Mesendoderm (in vitro differentiated cells): ENCODE results near the gene CLINT1.

Source experiments
- DNase-seq: peaks from one replicate; pipeline ENCODE4 v3.0.0; 2013
- H2AK5ac ChIP-seq: 2 replicates; pipeline ENCODE4 v1.6.1; 2013; ENCODE audit warnings: low read length, inconsistent platforms
- H2BK120ac ChIP-seq: 2 replicates; pipeline ENCODE4 v1.6.1; 2013; ENCODE audit warnings: low read depth, mild to moderate bottlenecking, low read length, moderate library complexity, mixed read lengths
- H2BK15ac ChIP-seq: replicated peaks from 2 replicates; pipeline ENCODE4 v1.6.1; 2013; ENCODE audit warnings: low read depth, mild to moderate bottlenecking, moderate library complexity
- H2BK5ac ChIP-seq: 2 replicates; pipeline ENCODE4 v1.6.1; 2013; ENCODE audit warnings: low read length, inconsistent platforms
- H3K18ac ChIP-seq: 2 replicates; pipeline ENCODE4 v1.6.1; 2013; ENCODE audit warnings: mild to moderate bottlenecking, low read length, mixed read lengths
- H3K23ac ChIP-seq: one replicate; pipeline ENCODE4 v1.6.1; 2013; ENCODE audit warnings: low read length
- H3K27ac ChIP-seq: 2 replicates; pipeline ENCODE4 v1.5.1; 2013; ENCODE audit warnings: low read depth, mild to moderate bottlenecking, inconsistent platforms, low read length, moderate library complexity
- H3K27me3 ChIP-seq: 2 replicates; pipeline ENCODE4 v1.6.1; 2013; ENCODE audit warnings: low read length, control low read depth, mild to moderate bottlenecking, inconsistent platforms; ENCODE audit not compliant: insufficient read depth, poor library complexity
- H3K36me3 ChIP-seq: 2 replicates; pipeline ENCODE4 v1.6.1; 2013; ENCODE audit warnings: low read length, inconsistent platforms; ENCODE audit not compliant: control insufficient read depth, insufficient read depth
- H3K4ac ChIP-seq: one replicate; pipeline ENCODE4 v1.6.1; 2013; ENCODE audit warnings: low read depth, mild to moderate bottlenecking, low read length, moderate library complexity
- H3K4me1 ChIP-seq: 2 replicates; pipeline ENCODE4 v1.6.1; 2013; ENCODE audit warnings: low read depth, low read length, inconsistent platforms; ENCODE audit not compliant: control insufficient read depth
- H3K4me2 ChIP-seq: 2 replicates; pipeline ENCODE4 v1.6.1; 2013; ENCODE audit warnings: low read length
- H3K4me3 ChIP-seq: 2 replicates; pipeline ENCODE4 v1.5.1; 2013; ENCODE audit warnings: mild to moderate bottlenecking, low read length
- H3K56ac ChIP-seq: one replicate; pipeline ENCODE4 v1.6.1; 2013; ENCODE audit warnings: low read length
- H3K79me1 ChIP-seq: 2 replicates; pipeline ENCODE4 v1.6.1; 2013; ENCODE audit warnings: low read length, inconsistent platforms
- H3K79me2 ChIP-seq: 2 replicates; pipeline ENCODE4 v1.6.1; 2013; ENCODE audit warnings: mild to moderate bottlenecking, low read length; ENCODE audit not compliant: control insufficient read depth, insufficient read depth
- H3K9ac ChIP-seq: 2 replicates; pipeline ENCODE4 v1.6.1; 2013; ENCODE audit warnings: low read length, inconsistent platforms
- H4K5ac ChIP-seq: one replicate; pipeline ENCODE4 v1.6.1; 2013; ENCODE audit warnings: low read length
- H4K8ac ChIP-seq: one replicate; pipeline ENCODE4 v1.6.1; 2013; ENCODE audit warnings: low read depth, mild to moderate bottlenecking, control low read depth, low read length, moderate library complexity
- WGBS: extraction: QIAGEN DNeasy Blood & Tissue Kit; methylation state at CpG from one replicate; pipeline ENCODE4 v1.1.7; 2013; ENCODE audit warnings: low lambda C conversion rate, missing lambda C conversion rate; ENCODE audit not compliant: insufficient coverage; ENCODE audit errors: extremely low coverage; 5-methylcytosine and 5-hydroxymethylcytosine counted together

CLINT1 gene

DNA sequence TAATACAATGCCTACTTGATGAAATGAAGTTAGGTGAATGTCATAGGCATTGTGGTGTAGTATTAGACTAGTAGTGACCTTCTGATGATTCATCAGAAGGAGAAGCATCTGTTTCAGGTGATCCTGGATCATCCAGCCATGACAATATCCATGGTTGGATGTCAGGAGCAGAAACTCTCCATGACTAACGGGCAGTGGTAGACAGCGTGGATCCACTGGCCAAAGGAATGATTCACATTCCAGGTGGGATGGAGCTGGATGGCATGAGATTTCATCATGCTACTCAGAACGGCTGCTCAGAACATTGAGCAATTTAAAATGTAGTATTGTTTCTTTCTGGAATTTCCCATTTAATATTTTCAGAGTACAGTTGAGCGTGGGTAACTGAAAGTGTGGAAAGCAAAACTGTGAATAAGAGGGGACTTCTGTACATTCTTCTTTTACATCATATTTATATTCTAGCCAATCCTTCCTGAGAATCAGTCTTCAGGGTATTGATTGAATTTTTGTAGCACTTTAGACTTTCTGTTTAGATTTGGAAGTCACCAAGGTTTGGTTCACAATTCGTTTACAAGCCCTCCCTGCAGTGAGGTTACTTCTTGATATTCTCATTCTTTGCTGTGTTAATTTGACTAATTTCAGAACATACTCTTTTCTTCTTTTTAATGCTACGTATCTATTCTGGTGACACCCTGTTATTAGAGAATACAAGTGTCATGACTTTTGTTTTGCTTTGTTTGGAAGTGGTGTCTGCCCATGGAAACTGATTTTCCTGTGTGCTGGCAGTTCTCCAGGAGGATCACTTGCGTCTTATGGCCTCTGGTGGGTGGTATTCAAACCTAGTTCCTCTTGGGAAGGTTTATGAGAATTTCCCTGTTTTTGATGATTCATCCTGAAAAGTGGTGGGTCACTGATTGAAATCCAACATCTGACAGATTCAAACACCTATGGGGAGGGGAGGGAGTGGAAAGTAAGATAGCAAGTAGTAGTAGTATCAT lies 12.2 kb upstream of the CLINT1 start:
- Histone ChIP-seq H2AK5ac (no peak overlapping the region), H3K36me3 (no peaks in the 10 kb centered on the region), H3K18ac (no peak overlapping the region), H3K4me1 (no peaks in the 10 kb centered on the region), H3K27ac (no peak overlapping the region), H3K4ac (no peak overlapping the region), H3K56ac (no peak overlapping the region), H3K27me3 (no peaks in the 10 kb centered on the region), H4K5ac (no peak overlapping the region), H3K9ac (no peak overlapping the region), H3K79me2 (no peaks in the 10 kb centered on the region), H3K23ac (no peak overlapping the region), H4K8ac (no peak overlapping the region), H3K4me3 (no peak overlapping the region), H2BK5ac (no peak overlapping the region), H2BK15ac (no peak overlapping the region), H3K79me1 (no peaks in the 10 kb centered on the region), H2BK120ac (no peak overlapping the region), H3K4me2 (no peak overlapping the region)
- peak; percentile 45 for DNase-seq
- no CpG with 5 or more reads among the region's 7 CpGs for WGBS

- WGBS = no CpG with 5 or more reads among the region's 4 CpGs
- H2BK5ac ChIP-seq = no peak overlapping the region
- H3K36me3 ChIP-seq = no peaks in the 10 kb centered on the region
- H3K4ac ChIP-seq = no peak overlapping the region
- no peak overlapping the region for H2BK120ac ChIP-seq
- no peak overlapping the region for H3K18ac ChIP-seq
- no peak overlapping the region for H2BK15ac ChIP-seq
- no peak overlapping the region for H3K56ac ChIP-seq
- H3K4me1 ChIP-seq = no peaks in the 10 kb centered on the region
- no peak overlapping the region for H4K5ac ChIP-seq
- no peak for DNase-seq
- H2AK5ac ChIP-seq = no peak overlapping the region
- H3K23ac ChIP-seq = no peak overlapping the region
- no peak overlapping the region for H3K4me2 ChIP-seq
- no peak overlapping the region for H3K4me3 ChIP-seq
- no peak overlapping the region for H3K27ac ChIP-seq
- no peaks in the 10 kb centered on the region for H3K79me2 ChIP-seq
- no peaks in the 10 kb centered on the region for H3K79me1 ChIP-seq
- no peaks in the 10 kb centered on the region for H3K27me3 ChIP-seq
- H4K8ac ChIP-seq = no peak overlapping the region
- H3K9ac ChIP-seq = no peak overlapping the region
These were observed 8.9 kb upstream of the CLINT1 start for GRCh38 chr5:157867751-157868387.

- no peak overlapping the region for H3K27ac ChIP-seq
- H3K36me3 ChIP-seq = no peaks in the 10 kb centered on the region
- no peak overlapping the region for H3K4ac ChIP-seq
- no CpG with 5 or more reads among the region's 2 CpGs for WGBS
- no peak overlapping the region for H2BK15ac ChIP-seq
- H3K56ac ChIP-seq = no peak overlapping the region
- no peak overlapping the region for H2AK5ac ChIP-seq
- no peaks in the 10 kb centered on the region for H3K79me2 ChIP-seq
- no peaks in the 10 kb centered on the region for H3K79me1 ChIP-seq
- no peak for DNase-seq
- H3K9ac ChIP-seq = no peak overlapping the region
- no peak overlapping the region for H3K4me2 ChIP-seq
- H3K4me1 ChIP-seq = no peaks in the 10 kb centered on the region
- H3K27me3 ChIP-seq = no peaks in the 10 kb centered on the region
- no peak overlapping the region for H3K4me3 ChIP-seq
- H2BK120ac ChIP-seq = no peak overlapping the region
- no peak overlapping the region for H3K18ac ChIP-seq
- no peak overlapping the region for H4K8ac ChIP-seq
- no peak overlapping the region for H4K5ac ChIP-seq
- H3K23ac ChIP-seq = no peak overlapping the region
- H2BK5ac ChIP-seq = no peak overlapping the region
These were observed 7.6 kb upstream of the CLINT1 start for GRCh38 chr5:157866536-157866935.

GRCh38 chr5:157865781-157866180 lies 6.8 kb upstream of the CLINT1 start:
- Histone ChIP-seq H3K56ac (no peak overlapping the region), H3K4me3 (no peak overlapping the region), H3K4me1 (peaks cover 2% of the 10 kb centered on the region), H3K27me3 (no peaks in the 10 kb centered on the region), H2BK5ac (no peak overlapping the region), H3K23ac (no peak overlapping the region), H3K79me2 (no peaks in the 10 kb centered on the region), H4K8ac (no peak overlapping the region), H3K27ac (no peak overlapping the region), H2BK15ac (no peak overlapping the region), H2BK120ac (no peak overlapping the region), H3K9ac (no peak overlapping the region), H2AK5ac (no peak overlapping the region), H4K5ac (no peak overlapping the region), H3K4me2 (no peak overlapping the region), H3K4ac (no peak overlapping the region), H3K18ac (no peak overlapping the region), H3K36me3 (no peaks in the 10 kb centered on the region), H3K79me1 (no peaks in the 10 kb centered on the region)
- whole genome bisulfite sequencing = no CpG with 5 or more reads among the region's 4 CpGs
- no peak for DNase-seq

GRCh38 chr5:157864067-157864466 lies 5.1 kb upstream of the CLINT1 start:
- Histone ChIP-seq H3K4me3 (no peak overlapping the region), H3K79me1 (no peaks in the 10 kb centered on the region)

More at GRCh38 chr5:157864067-157864466, 5.1 kb upstream of the CLINT1 start:
- Histone ChIP-seq H3K27ac (no peak overlapping the region), H3K4me1 (peaks cover 2% of the 10 kb centered on the region), H2AK5ac (no peak overlapping the region), H2BK15ac (no peak overlapping the region), H3K4me2 (no peak overlapping the region), H3K18ac (no peak overlapping the region), H3K36me3 (no peaks in the 10 kb centered on the region), H2BK120ac (no peak overlapping the region), H4K8ac (no peak overlapping the region), H3K4ac (no peak overlapping the region), H3K27me3 (no peaks in the 10 kb centered on the region), H3K23ac (no peak overlapping the region), H2BK5ac (no peak overlapping the region), H3K9ac (no peak overlapping the region), H3K56ac (no peak overlapping the region), H3K79me2 (no peaks in the 10 kb centered on the region), H4K5ac (no peak overlapping the region)
- DNase-seq = peak; percentile 49
- no CpG with 5 or more reads among the region's 4 CpGs for WGBS
